Hematopoietic multipotent progenitor cell treated with erythropoietin and hydrocortisone succinate and interleukin-3 and kit ligand, for 17 days (in vitro differentiated cells): ENCODE measurements around the gene C1QTNF7.
A peak's percentile ranks its signal among the peaks of the same experiment; 100 is the strongest.

Experiments
- DNase-seq: peaks from one replicate; pipeline ENCODE4 v3.0.0-alpha.2; 2015; ENCODE audit warnings: low spot score

The C1QTNF7 gene

GRCh38 chr4:15457406-15458201 lies 29.8 kb downstream of the C1QTNF7 start:
- peak; percentile 13 for DNase-seq

DNA sequence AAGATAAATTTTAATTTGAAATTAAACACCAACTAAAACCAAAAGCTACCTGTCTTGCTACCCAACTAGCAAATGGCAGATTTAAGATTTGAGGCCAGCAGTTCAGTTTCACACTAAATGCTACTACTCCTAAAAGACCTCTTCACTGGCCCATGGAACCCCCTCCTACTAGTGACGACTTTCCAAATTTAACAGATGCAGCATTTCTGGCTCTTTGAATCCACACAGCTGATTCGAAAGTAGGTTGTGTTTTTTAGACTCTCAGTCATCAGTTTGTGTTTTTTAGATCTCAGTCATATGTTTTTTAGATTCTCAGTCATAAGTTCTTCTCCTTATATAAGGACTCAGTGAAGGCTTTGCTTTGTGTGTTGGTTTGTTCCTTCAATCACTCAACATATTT lies 30.8 kb downstream of the C1QTNF7 start:
- DNase-seq, result no peak

GRCh38 chr4:15459706-15460105 lies 31.9 kb downstream of the C1QTNF7 start:
- no peak for DNase-seq

DNA sequence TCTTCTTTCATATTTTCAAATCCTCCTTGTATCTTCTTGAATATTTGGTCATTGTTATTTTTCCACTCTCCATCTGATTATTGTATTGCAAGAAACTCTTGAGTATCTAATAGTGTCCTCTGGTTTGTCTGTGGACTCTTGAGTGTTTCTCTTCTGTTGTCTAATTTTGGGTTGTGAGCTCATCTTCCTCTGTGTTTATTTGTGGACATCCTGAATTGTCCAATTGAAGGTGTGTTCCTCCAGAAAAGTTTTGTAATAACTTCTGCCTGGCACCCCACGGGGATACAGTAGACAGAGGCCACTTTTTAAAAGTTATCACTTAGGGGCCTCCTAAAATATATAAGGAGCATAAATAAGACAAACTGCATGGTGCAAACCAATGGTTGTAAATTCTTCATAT lies 38.8 kb downstream of the C1QTNF7 start:
- DNase-seq, result no peak

DNA sequence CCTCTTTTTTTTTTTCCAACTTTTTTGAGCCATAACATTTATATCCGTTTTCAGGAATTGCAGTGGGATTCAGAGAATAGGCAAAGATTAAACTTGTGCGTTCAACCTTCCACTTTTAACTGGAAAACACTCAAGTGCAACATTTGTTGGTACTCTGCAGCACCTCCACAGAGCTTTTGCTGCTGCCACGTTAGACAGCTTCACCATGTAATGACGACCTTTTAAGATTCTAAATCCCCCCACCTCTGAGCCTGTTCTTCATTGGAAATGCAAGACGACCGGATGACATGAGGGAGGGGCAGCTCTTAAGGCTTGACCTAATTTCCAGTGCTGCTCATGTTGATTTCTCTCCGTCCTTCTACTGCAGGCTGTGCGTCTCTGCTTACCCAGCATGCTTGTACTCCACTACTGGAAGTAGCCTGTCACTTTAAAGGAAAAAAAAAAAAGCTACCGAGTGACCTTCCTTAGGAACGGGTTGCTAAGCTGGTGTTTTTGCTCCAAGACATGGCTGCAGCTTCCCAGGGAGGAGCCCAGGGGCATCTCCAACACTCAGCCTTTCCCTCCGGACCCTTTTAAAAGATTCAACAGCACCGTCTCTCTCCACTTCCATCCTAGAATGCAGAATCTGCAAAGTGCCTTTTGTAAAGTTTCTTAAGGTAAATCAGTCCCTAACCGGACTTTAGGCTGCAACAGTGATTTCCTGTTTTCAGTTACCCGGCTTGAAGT lies 41.7 kb downstream of the C1QTNF7 start, which contains the start of gene CC2D2A:
CC2D2A (plus strand) TSS at position 481 of the 726 bp plus-strand sequence. CDS start 6,051 bp downstream, outside the sequence.
- DNase-seq, result no peak

DNA sequence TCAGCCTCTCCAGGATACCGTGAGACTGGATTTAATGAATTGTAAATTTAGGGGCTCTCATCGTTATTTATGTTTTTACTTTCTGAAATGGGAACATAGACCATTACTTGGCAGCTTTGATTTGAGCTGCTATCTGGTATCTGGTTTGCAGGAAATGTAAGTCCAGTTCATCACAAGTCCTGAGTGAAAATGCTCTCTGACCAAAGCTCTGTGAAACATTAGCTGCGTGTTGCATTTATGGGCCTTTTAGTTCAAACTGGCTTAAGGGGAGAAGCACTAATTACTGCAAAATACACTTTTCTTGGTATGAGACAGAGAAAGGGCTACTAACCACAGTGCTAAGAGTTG lies 42.3 kb downstream of the C1QTNF7 start:
- no peak for DNase-seq

DNA sequence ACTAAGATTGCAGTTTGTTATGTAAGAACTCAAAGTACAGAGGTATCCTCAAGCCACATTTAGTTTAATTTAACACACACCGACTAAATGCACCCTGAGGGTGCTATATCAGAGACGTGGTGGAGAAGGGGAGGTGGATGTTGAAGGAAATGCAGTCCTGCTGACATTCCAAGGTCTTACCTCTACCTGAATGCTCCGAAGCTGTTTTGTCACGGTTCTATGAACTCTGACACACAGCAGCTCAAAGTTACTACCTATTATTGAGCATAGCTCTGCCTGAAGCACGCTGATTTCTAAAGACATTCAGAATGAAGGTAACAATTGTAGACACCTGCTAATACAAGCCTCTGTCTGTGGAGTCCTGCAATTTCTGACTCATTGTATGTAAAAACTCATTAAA lies 48.6 kb downstream of the C1QTNF7 start:
- no peak for DNase-seq

GRCh38 chr4:15478724-15479088 lies 50.9 kb downstream of the C1QTNF7 start:
- DNase-seq, result no peak

- DNase-seq, result peak; percentile 33
These were observed 51.5 kb downstream of the C1QTNF7 start for GRCh38 chr4:15479089-15479912.

DNA sequence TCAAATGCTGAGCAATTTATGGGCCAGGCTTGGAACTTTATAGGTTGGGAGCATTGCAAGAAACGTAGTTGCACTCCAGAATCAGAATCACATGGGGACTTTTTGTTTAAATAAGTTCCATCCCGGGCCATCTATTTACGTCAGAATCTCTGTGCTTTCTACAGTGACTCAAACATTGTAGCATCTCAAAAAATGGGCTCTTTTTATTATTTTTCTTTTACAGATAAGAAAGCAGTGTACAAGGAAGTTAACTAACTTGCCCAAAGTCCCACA lies 52.0 kb downstream of the C1QTNF7 start:
- no peak for DNase-seq

- no peak for DNase-seq
These were observed 54.3 kb downstream of the C1QTNF7 start for GRCh38 chr4:15481961-15482745.

DNA sequence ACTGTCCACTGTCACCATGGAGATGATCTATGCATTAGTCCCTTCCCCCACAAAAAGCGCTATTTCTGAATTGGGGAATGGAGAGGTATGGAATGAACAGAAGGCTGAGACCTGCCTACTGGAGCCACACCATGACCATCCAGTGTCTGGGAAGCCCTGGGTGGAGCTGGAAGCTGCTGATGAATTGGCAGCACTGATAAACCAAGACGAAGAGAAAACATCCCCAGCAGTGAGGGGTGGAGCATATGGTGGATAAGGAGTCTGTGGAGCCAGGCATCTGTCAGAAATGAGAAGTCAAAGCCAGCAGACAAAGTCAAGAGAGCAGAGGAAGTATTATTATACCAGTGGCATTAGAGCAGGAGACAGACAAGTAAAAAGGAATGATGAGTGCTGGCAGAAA lies 55.0 kb downstream of the C1QTNF7 start:
- DNase-seq, result no peak

DNA sequence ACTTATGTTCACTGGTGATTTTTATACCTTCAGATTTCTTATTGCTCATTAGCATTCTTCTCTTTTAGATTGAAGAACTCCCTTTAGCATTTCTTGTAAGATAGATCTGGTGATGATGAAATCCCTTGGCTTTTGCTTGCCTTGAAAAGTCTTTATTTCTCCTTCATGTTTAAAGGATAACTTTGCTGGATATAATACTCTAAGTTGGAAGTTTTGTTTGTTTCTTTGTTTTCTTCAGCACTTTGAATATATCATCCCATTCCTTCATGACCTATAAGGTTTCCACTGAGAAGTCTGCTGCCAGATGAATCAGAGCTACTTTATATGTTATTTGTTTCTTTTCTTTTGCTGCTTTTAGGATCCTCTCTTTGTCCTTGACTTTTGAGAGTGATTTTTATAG lies 60.3 kb downstream of the C1QTNF7 start:
- DNase-seq, result no peak

DNA sequence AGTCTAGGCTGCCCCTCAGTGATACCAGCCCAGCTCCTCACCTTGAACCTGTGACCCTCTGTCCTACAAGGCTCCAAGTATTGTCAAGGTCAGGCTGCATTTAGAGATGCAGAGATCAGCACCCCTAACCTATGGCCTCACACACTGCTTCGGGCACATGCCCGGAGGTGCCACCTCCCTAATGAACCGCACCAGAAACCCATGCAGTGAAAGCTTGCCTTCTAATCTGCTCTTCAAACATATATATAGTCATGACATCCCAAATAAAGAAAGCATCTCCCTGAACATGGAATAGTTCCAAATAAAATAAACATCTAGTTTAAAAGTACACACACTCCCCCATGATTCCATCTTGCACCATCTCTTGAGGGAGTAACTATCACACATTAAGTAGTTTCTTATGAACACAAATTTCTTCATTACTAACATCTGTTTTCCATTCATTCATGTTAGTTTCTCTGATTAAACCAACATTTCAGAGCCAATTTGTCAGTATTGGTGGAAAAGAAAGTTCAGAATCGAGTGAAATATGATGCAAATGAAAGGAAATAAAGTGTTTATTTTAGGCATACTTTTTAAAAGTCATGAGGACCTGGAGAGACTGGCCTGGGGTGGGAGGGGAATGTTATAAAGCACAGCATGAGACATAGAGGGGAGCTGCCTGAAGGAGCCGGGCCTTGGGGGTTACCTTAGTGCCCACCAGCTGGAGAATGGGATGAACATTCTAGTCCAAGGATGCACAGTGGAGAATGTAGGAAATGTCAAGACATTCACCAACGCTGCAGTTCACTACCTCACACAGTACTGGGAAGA lies 61.0 kb downstream of the C1QTNF7 start:
- DNase-seq, result no peak

GRCh38 chr4:15489551-15489950 lies 61.7 kb downstream of the C1QTNF7 start:
- no peak for DNase-seq

DNA sequence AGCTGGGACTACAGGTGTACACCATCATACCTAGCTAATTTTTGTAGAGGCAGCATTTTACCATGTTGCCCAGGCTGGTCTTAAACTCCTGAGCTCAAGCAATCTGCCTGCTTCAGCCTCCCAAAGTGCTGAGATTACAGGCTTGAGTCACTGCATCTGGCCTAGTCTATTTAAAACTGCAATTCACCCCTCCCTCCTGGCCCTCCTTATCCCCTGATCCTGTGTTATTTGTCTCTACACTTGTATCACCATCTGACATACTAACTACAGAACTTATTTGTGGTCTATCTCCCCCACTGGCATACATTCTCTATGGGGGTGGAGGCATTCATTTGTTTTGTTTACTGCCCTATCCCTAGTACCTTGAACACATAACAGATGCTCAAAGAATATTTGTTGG lies 65.6 kb downstream of the C1QTNF7 start:
- DNase-seq, result no peak

DNA sequence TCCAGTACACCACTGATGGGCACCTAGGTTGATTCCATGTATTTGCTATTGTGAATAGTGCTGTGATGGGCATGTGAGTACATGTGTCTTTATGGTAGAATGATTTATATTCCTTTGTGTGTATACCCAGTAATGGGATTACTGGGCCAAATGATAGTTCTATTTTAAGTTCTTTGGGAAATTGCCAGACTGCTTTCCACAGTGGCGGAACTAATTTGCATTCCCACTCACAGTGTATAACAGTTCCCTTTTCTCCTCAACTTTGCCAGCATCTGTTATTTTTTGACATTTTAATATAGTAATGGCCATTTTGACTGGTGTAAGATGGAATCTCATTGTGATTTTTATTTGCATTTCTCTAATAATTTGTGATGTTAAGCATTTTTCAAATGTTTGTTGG lies 67.8 kb downstream of the C1QTNF7 start:
- no peak for DNase-seq
